Measurements from ENCODE around the gene ANKRD10.

The ANKRD10 gene

GRCh38 chr13:110885966-110886869, 28.7 kb downstream of the ANKRD10 start:
- DNase-seq (ENCODE audit: low read depth) = no peak

- DNase-seq (ENCODE audit: low read depth) = no peak
Measured at GRCh38 chr13:110885516-110885915, 29.4 kb downstream of the ANKRD10 start.

GRCh38 chr13:110884517-110884916, 30.4 kb downstream of the ANKRD10 start:
- DNase-seq (ENCODE audit: low read depth) = no peak

- no peak for DNase-seq (ENCODE audit: low read depth)
Measured at GRCh38 chr13:110883542-110883941, 31.3 kb downstream of the ANKRD10 start.

- no peak for DNase-seq (ENCODE audit: low read depth)
Measured at GRCh38 chr13:110882972-110883371, 31.9 kb downstream of the ANKRD10 start.

- DNase-seq (ENCODE audit: low read depth) = no peak
Measured at GRCh38 chr13:110881839-110882627, 32.8 kb downstream of the ANKRD10 start.

GRCh38 chr13:110880627-110881026, 34.2 kb downstream of the ANKRD10 start:
- no peak for DNase-seq (ENCODE audit: low read depth)

- DNase-seq (ENCODE audit: low read depth) = no peak
Measured at GRCh38 chr13:110879482-110879881, 35.4 kb downstream of the ANKRD10 start.

- DNase-seq (ENCODE audit: low read depth) = no peak
Measured at GRCh38 chr13:110877737-110878258, 37.1 kb downstream of the ANKRD10 start.

- no peak for DNase-seq (ENCODE audit: low read depth)
Measured at GRCh38 chr13:110876609-110877008, 38.3 kb downstream of the ANKRD10 start.

GRCh38 chr13:110875241-110875640, 39.6 kb downstream of the ANKRD10 start:
- DNase-seq (ENCODE audit: low read depth) = no peak

GRCh38 chr13:110874508-110874960, 40.3 kb downstream of the ANKRD10 start:
- DNase-seq (ENCODE audit: low read depth) = no peak

GRCh38 chr13:110873639-110874507, 41.0 kb downstream of the ANKRD10 start:
- DNase-seq (ENCODE audit: low read depth) = no peak

GRCh38 chr13:110872768-110873638, 41.9 kb downstream of the ANKRD10 start:
- no peak for DNase-seq (ENCODE audit: low read depth)

- DNase-seq (ENCODE audit: low read depth) = no peak
Measured at GRCh38 chr13:110872034-110872767, 42.7 kb downstream of the ANKRD10 start.

GRCh38 chr13:110869805-110870706, 44.8 kb downstream of the ANKRD10 start:
- no peak for DNase-seq (ENCODE audit: low read depth)

- no peak for DNase-seq (ENCODE audit: low read depth)
Measured at GRCh38 chr13:110869231-110869804, 45.6 kb downstream of the ANKRD10 start.

- DNase-seq (ENCODE audit: low read depth) = no peak
Measured at GRCh38 chr13:110868720-110869119, 46.1 kb downstream of the ANKRD10 start.

GRCh38 chr13:110867380-110867779, 47.5 kb downstream of the ANKRD10 start:
- no peak for DNase-seq (ENCODE audit: low read depth)

Data from activated gamma-delta T cell treated with anti-CD3 and anti-CD28 coated beads, Interleukin-2, amount 50 U/mL, for 16 hours (primary cell).